ENCODE measurements around the gene SHROOM4. TPM values are rescaled to one million over a fixed set of nuclear protein-coding genes. Genes with fewer than 3 reads are reported as not detected.

The SHROOM4 gene
- total RNA-seq, 1 donor from 2014 or later: 22.0 TPM

- DNase-seq (ENCODE audit: low spot score): no peak
Observed at GRCh38 chrX:50779694-50780093, 34.3 kb downstream of the SHROOM4 start.

- no peak for DNase-seq (ENCODE audit: low spot score)
Observed at GRCh38 chrX:50778272-50778671, 35.7 kb downstream of the SHROOM4 start.

DNA sequence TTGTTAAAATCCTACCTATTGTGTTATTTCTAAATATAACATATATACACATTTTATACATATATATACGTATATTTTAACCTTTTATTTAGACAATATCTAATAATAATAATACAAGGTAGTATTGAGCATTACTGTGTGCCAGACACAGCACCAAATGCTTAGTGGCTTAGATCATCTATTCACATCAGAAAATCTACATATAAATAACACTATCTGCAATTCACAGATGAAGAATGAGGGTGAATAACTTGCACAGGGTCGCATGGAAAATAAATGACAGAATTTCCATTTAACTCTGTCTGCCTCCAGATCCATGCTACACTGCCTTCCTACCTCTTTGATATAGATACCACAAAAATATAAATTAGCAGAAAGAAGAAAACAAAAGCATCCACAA lies 37.7 kb downstream of the SHROOM4 start:
- no peak for DNase-seq (ENCODE audit: low spot score)

- DNase-seq (ENCODE audit: low spot score): no peak
Observed at GRCh38 chrX:50771382-50771781, 42.6 kb downstream of the SHROOM4 start.

DNA sequence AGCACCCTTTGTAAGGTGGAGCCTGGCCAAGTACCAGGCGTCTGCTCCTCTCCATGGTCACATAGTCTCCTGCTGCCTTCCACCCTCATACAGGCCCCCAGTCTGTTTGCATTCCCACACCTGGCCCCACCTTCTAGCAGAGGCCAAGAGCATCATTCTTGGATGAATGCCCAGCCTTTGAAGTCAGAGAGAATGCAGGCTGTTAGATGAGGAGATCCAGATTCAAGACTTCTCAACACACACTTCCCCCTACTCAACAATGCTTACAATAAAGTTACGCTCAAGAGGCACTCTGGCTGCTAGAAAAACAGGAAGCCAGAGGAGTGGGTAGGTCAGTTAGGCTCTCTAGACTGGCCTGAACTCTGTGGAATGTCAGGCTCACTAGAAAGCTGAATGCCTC lies 43.3 kb downstream of the SHROOM4 start:
- DNase-seq (ENCODE audit: low spot score): no peak

GRCh38 chrX:50769389-50770063 lies 44.5 kb downstream of the SHROOM4 start:
- DNase-seq (ENCODE audit: low spot score): no peak

GRCh38 chrX:50768801-50769200 lies 45.2 kb downstream of the SHROOM4 start:
- DNase-seq (ENCODE audit: low spot score): no peak

DNA sequence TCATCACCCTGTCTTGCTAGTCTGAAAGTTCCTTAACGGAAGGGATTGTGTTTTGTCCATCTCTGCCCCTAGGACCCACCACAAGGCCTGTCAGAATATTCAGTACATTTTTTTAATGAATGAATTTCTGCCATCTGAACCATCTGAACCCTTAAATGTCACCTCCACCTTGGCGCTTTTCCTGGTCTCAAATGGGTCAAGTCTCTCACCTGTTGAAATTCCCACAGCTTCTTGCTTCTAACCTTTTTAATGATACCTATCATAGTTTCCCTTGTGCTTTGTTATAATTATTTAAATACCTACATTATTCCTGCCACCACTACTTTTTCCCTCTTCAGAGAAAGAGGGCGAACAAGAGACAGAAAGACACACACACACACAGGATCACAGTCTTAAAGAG lies 48.0 kb downstream of the SHROOM4 start:
- no peak for DNase-seq (ENCODE audit: low spot score)

- DNase-seq (ENCODE audit: low spot score): no peak
Observed at GRCh38 chrX:50762578-50762977, 51.4 kb downstream of the SHROOM4 start.

GRCh38 chrX:50756276-50756675 lies 57.7 kb downstream of the SHROOM4 start:
- DNase-seq (ENCODE audit: low spot score): no peak

DNA sequence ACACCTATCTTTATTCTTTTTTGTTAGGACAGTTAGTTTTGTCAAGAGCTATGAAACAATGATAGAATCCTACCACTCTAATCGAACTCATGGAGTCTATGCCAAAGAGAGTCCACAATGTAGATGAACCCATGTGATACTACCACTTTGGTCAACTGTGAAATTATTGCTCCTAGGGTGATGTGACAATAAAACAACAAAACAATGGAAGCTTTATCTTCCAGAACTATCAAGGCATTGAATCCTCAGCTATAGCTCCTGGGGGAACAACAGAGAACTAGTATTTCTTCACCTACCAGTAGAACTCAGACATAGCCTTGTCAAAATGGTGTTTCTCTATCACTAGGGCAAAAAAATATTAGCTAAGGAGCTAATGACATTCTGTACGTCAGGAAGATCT lies 62.9 kb downstream of the SHROOM4 start:
- DNase-seq (ENCODE audit: low spot score): no peak

GRCh38 chrX:50747471-50747900 lies 66.5 kb downstream of the SHROOM4 start:
- DNase-seq (ENCODE audit: low spot score): no peak

- no peak for DNase-seq (ENCODE audit: low spot score)
Observed at GRCh38 chrX:50736656-50737055, 77.3 kb downstream of the SHROOM4 start.

GRCh38 chrX:50726296-50726695 lies 87.7 kb downstream of the SHROOM4 start:
- DNase-seq (ENCODE audit: low spot score): no peak

DNA sequence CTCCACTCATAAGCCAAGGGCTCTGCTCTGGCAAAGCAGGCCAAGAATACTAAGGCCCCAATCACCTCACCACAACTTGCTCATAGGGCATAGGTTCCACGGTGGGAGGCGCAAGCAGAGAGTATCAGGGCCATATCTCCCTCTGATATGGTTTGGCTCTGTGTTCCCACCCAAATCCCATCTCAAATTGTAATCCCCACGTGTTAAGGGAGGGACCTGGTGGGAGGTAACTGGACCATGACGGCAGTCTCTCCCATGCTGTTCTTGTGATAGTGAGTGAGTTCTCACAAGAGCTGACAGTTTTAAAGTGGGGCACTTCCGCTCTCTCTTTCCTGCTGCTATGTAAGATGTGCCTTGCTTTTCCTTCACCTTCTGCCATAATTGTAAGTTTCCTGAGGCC lies 88.7 kb downstream of the SHROOM4 start:
- DNase-seq (ENCODE audit: low spot score): no peak

DNA sequence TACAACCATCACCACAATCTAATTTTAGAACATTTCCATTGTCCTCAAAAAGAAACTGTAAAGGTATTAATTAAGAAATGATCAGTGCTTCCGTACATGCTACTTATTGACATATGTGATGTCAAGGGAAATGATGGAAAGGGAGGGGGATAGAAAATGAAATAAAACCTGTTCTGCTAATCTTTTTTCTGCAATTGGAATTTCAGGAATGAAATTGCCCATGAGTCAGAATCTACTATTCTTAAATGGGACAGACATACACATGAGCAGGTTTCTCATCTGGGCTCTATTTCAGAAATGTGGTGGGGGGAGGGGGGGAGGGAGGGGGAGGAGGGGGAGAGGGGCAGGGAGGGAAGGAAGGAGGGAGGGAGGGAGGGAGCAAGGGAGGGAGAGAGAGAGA lies 91.0 kb downstream of the SHROOM4 start:
- DNase-seq (ENCODE audit: low spot score): no peak

GRCh38 chrX:50721764-50722521 lies 92.1 kb downstream of the SHROOM4 start:
- no peak for DNase-seq (ENCODE audit: low spot score)

DNA sequence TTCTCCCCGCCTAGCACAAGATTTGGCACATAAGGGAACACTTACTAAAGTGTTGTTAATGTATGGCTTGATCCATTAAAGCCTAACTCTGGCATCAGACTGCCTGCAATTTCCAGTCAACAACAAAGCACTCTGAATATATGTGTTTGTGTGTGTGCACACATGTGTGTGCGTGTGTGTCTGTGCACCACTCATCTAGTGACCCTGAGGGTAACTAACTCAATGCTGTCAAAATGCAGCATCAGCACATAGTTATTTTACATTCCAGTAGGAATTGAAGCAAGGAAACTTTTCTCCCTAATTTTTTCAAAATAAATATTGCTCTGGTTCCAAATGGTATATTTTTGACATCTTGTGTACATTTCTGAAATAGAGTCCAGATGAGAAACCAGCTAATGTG lies 94.4 kb downstream of the SHROOM4 start:
- DNase-seq (ENCODE audit: low spot score): no peak

DNA sequence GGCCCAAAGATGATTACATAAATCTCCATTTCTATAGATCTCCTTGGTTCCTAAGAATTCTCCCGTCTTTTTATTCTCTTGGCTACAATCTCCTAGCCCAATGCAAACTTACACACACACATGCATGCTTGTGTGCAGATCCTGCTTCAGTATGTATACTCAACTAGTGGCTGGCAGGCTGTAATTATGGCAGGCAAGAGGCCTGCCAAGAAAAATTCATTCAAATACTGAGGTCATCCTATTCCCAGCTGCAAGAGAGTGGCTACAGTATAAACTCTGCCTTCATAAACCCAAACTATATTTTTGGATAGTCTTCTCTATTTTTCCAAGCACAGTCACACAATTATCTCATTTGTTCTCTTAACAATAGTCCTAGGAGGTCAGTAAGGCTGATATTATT lies 95.2 kb downstream of the SHROOM4 start:
- DNase-seq (ENCODE audit: low spot score): no peak

GRCh38 chrX:50716706-50717105 lies 97.3 kb downstream of the SHROOM4 start:
- no peak for DNase-seq (ENCODE audit: low spot score)

GRCh38 chrX:50712777-50713176 lies 101.2 kb downstream of the SHROOM4 start:
- no peak for DNase-seq (ENCODE audit: low spot score)

- no peak for DNase-seq (ENCODE audit: low spot score)
Observed at GRCh38 chrX:50711907-50712306, 102.1 kb downstream of the SHROOM4 start.

Data from mesenteric fat pad (tissue), 1 donor.